Measurements from ENCODE around the gene CCDC116.
A peak's percentile ranks its signal among the peaks of the same experiment; 100 is the strongest.

CCDC116 gene

GRCh38 chr22:21659864-21660525 lies 27.4 kb downstream of the CCDC116 start:
- Histone ChIP-seq H3K4me1 (peaks cover 0 to 14% (median 8%) of the 10 kb centered on the region in 4 donors), H3K36me3 (no peaks in the 10 kb centered on the region), H3K9me3 (no peaks in the 10 kb centered on the region), H3K27ac (no peak overlapping the region), H3K27me3 (peaks cover 0 to 35% of the 10 kb centered on the region in 2 donors), H3K4me3 (no peak overlapping the region)
- intact Hi-C loops (cut with DNase I; ENCODE audit: low total_unique reads) = no loop called here
- no peak for DNase-seq
- no peak for TF ChIP-seq CTCF (IDR thresholded peaks at IDR 0.05)

- Histone ChIP-seq H3K27me3 (peaks cover 0 to 30% of the 10 kb centered on the region in 2 donors), H3K9me3 (no peaks in the 10 kb centered on the region), H3K4me3 (no peak overlapping the region), H3K4me1 (peaks cover 0 to 21% (median 10%) of the 10 kb centered on the region in 4 donors), H3K36me3 (no peaks in the 10 kb centered on the region), H3K27ac (no peak overlapping the region)
- no peak for DNase-seq
- intact Hi-C loops (cut with DNase I; ENCODE audit: low total_unique reads) = no loop called here
- TF ChIP-seq CTCF (IDR thresholded peaks at IDR 0.05) = no peak
Observed at GRCh38 chr22:21660904-21661303, 28.3 kb downstream of the CCDC116 start.

- intact Hi-C loops (cut with DNase I; ENCODE audit: low total_unique reads) = no loop called here
- DNase-seq = no peak
- Histone ChIP-seq H3K4me1 (peaks cover 0 to 24% (median 15%) of the 10 kb centered on the region in 4 donors), H3K27me3 (peaks cover 0 to 21% of the 10 kb centered on the region in 2 donors), H3K4me3 (no peak overlapping the region), H3K9me3 (no peaks in the 10 kb centered on the region), H3K36me3 (no peaks in the 10 kb centered on the region), H3K27ac (no peak overlapping the region)
- TF ChIP-seq CTCF (IDR thresholded peaks at IDR 0.05) = no peak
Observed at GRCh38 chr22:21661991-21662390, 29.4 kb downstream of the CCDC116 start.

DNA sequence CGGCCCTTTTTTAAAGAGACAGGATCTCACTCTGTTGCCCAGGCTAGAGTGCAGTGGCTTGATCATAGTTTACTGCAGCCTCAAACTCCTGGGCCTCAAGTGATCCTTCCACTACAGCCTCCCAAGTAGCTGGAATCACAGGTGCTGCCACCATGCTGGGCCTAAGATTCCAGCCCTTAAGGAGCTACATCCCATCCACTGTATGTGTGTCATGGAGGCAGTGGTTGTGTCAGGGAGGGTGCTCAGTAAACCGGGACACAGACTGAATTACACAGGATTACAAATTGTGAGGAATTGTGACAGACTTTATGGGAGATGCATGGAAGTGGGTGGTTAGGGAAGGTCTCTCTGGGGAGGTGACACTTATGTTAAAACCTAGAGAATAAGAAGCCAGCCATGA lies 31.2 kb downstream of the CCDC116 start:
- no peaks in the 10 kb centered on the region for H3K9me3 ChIP-seq
- H3K4me3 ChIP-seq = no peak overlapping the region
- TF ChIP-seq CTCF (IDR thresholded peaks at IDR 0.05) = no peak
- no peak for DNase-seq
- H3K36me3 ChIP-seq = no peaks in the 10 kb centered on the region
- H3K4me1 ChIP-seq = peaks cover 0 to 15% (median 9%) of the 10 kb centered on the region in 4 donors
- H3K27ac ChIP-seq = no peak overlapping the region
- peaks cover 0 to 7% of the 10 kb centered on the region in 2 donors for H3K27me3 ChIP-seq
- intact Hi-C loops (cut with DNase I; ENCODE audit: low total_unique reads) = no loop called here

GRCh38 chr22:21665047-21665851 lies 32.7 kb downstream of the CCDC116 start:
- Histone ChIP-seq H3K27ac (peak overlapping the region; percentile 87 to 94), H3K27me3 (peaks cover 0 to 7% of the 10 kb centered on the region in 2 donors), H3K4me1 (peaks cover 0 to 15% (median 9%) of the 10 kb centered on the region in 4 donors), H3K9me3 (no peaks in the 10 kb centered on the region), H3K36me3 (peaks cover 0 to 9% (median 8%) of the 10 kb centered on the region in 3 donors), H3K4me3 (peak overlapping the region; percentile 67 to 95)
- DNase-seq = no peak
- no peak for TF ChIP-seq CTCF (IDR thresholded peaks at IDR 0.05)
- intact Hi-C loops (cut with DNase I; ENCODE audit: low total_unique reads) = no loop called here
